ENCODE results near the gene THAP12. TPM values are rescaled to one million over a fixed set of nuclear protein-coding genes. Genes with fewer than 3 reads are reported as not detected.

Gene THAP12
- total and polyA plus RNA-seq, 2 of the 13 experiments (the other 11 are each of a cell fraction or from before 2014, with no cell fraction given), result 18.8 to 51.3 TPM

- 43% methylated on average over 7 of the region's 7 CpGs for WGBS (ENCODE audit: low lambda C conversion rate)
- intact Hi-C loops (cut with micrococcal nuclease; ENCODE audit: unreplicated experiment) (no loop called here), in situ Hi-C loops (cut with HindIII; ENCODE audit: extremely low pct_ligation_motif_present, low pct_unique_long_range_greater_than_20kb) (no loop called here)
- BruUV-seq (replicated peaks), result no TSS peak
- DNase-seq (ENCODE audit: low spot score), result no peak
- H3K4me2 ChIP-seq (ENCODE audit: low read depth, low read length), result no peak overlapping the region
- ChIA-PET CTCF (ENCODE audit: low intra/inter-chr PET ratio, low total read pairs) (no interaction called here), POLR2A (no interaction called here)
- H4K20me1 ChIP-seq (ENCODE audit: insufficient read depth, low read length), result no peaks in the 10 kb centered on the region
- H3K36me3 ChIP-seq (replicated peaks in 1 of 2; ENCODE audit: control insufficient read depth in 1 of 2, insufficient read depth in 2 of 2, low read length in 2 of 2), result no peaks in the 10 kb centered on the region
- no peak overlapping the region for H3K27ac ChIP-seq (ENCODE audit: extremely low read length, insufficient read depth, low read length)
- no peak overlapping the region for H2AFZ ChIP-seq (ENCODE audit: low read length)
- H3K9me3 ChIP-seq (ENCODE audit: low read length), result no peaks in the 10 kb centered on the region
- no peak overlapping the region for H3K4me3 ChIP-seq (replicated peaks in 1 of 3; ENCODE audit: insufficient read depth in 1 of 3, low read depth in 2 of 3, low read length in 3 of 3)
- no peaks in the 10 kb centered on the region; a peak in 1 of 5 replicates for H3K27me3 ChIP-seq (ENCODE audit: control insufficient read depth in 1 of 2, insufficient read depth in 2 of 2, low read length in 2 of 2)
- H3K9ac ChIP-seq (ENCODE audit: insufficient read depth, low read depth, low read length), result no peak overlapping the region
- ATAC-seq, result no peak
- no peaks in the 10 kb centered on the region for H3K4me1 ChIP-seq (ENCODE audit: insufficient read depth, low read length)
- no peaks in the 10 kb centered on the region for H3K79me2 ChIP-seq (ENCODE audit: insufficient read depth, low read length)
- no peak for FAIRE-seq
- TF ChIP-seq ZNF20 (CRISPR knock-in tag; IDR thresholded peaks at IDR 0.05), result no peak
- no peak for TF ChIP-seq ZNF225 (CRISPR knock-in tag; IDR thresholded peaks at IDR 0.05)
- TF ChIP-seq, protein P1, sequence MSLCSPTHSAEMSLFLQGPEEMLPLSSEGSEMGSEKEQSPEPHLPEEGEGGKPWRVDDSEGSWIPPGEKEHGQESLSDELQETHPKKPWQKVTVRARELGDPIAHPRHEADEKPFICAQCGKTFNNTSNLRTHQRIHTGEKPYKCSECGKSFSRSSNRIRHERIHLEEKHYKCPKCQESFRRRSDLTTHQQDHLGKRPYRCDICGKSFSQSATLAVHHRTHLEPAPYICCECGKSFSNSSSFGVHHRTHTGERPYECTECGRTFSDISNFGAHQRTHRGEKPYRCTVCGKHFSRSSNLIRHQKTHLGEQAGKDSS (CRISPR knock-in tag; IDR thresholded peaks at IDR 0.05; ENCODE audit: borderline replicate concordance, low read depth), result no peak
- no peak for TF ChIP-seq THAP8 (CRISPR knock-in tag; IDR thresholded peaks at IDR 0.05; ENCODE audit: borderline replicate concordance)
- TF ChIP-seq IKZF1 (IDR thresholded peaks at IDR 0.05), result no peak
- TF ChIP-seq, protein P2, sequence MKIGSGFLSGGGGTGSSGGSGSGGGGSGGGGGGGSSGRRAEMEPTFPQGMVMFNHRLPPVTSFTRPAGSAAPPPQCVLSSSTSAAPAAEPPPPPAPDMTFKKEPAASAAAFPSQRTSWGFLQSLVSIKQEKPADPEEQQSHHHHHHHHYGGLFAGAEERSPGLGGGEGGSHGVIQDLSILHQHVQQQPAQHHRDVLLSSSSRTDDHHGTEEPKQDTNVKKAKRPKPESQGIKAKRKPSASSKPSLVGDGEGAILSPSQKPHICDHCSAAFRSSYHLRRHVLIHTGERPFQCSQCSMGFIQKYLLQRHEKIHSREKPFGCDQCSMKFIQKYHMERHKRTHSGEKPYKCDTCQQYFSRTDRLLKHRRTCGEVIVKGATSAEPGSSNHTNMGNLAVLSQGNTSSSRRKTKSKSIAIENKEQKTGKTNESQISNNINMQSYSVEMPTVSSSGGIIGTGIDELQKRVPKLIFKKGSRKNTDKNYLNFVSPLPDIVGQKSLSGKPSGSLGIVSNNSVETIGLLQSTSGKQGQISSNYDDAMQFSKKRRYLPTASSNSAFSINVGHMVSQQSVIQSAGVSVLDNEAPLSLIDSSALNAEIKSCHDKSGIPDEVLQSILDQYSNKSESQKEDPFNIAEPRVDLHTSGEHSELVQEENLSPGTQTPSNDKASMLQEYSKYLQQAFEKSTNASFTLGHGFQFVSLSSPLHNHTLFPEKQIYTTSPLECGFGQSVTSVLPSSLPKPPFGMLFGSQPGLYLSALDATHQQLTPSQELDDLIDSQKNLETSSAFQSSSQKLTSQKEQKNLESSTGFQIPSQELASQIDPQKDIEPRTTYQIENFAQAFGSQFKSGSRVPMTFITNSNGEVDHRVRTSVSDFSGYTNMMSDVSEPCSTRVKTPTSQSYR (CRISPR knock-in tag; IDR thresholded peaks at IDR 0.05; ENCODE audit: borderline replicate concordance), result no peak
- no peak for TF ChIP-seq ZNF761 (CRISPR knock-in tag; conservative IDR thresholded peaks at IDR 0.05)
- TF ChIP-seq SRY (CRISPR knock-in tag; IDR thresholded peaks at IDR 0.05), result no peak
- TF ChIP-seq KLF12 (CRISPR knock-in tag; IDR thresholded peaks at IDR 0.05; ENCODE audit: borderline replicate concordance), result no peak
- TF ChIP-seq LBX2 (CRISPR knock-in tag; IDR thresholded peaks at IDR 0.05; ENCODE audit: borderline replicate concordance), result no peak
- no peak for TF ChIP-seq ZZZ3 (CRISPR knock-in tag; IDR thresholded peaks at IDR 0.05; ENCODE audit: borderline replicate concordance)
- TF ChIP-seq FIP1L1 (IDR thresholded peaks at IDR 0.05; ENCODE audit: borderline replicate concordance, insufficient read depth, low read depth, low read length), result no peak
- TF ChIP-seq TCF7 (IDR thresholded peaks at IDR 0.05; ENCODE audit: low read depth), result no peak
- no peak for TF ChIP-seq ZSCAN31 (CRISPR knock-in tag; IDR thresholded peaks at IDR 0.05; ENCODE audit: low read depth)
- TF ChIP-seq MXD4 (CRISPR knock-in tag; IDR thresholded peaks at IDR 0.05), result no peak
- TF ChIP-seq, protein P3, sequence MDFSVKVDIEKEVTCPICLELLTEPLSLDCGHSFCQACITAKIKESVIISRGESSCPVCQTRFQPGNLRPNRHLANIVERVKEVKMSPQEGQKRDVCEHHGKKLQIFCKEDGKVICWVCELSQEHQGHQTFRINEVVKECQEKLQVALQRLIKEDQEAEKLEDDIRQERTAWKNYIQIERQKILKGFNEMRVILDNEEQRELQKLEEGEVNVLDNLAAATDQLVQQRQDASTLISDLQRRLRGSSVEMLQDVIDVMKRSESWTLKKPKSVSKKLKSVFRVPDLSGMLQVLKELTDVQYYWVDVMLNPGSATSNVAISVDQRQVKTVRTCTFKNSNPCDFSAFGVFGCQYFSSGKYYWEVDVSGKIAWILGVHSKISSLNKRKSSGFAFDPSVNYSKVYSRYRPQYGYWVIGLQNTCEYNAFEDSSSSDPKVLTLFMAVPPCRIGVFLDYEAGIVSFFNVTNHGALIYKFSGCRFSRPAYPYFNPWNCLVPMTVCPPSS (IDR thresholded peaks at IDR 0.05), result no peak
- no peak for TF ChIP-seq ZNF720 (CRISPR knock-in tag; IDR thresholded peaks at IDR 0.05)
Observed at GRCh38 chr11:76408171-76408965, 27.4 kb upstream of the THAP12 start.

All from HepG2 (cell line).